Panc1 (cell line): Measurements from ENCODE around the gene CFAP20. TPM values are rescaled to one million over a fixed set of nuclear protein-coding genes. Genes with fewer than 3 reads are reported as not detected.
"Not testable (repeated sequence)": the region's sequence is repeated elsewhere in the genome, so short reads cannot be mapped to it uniquely, and the experiment has no call there.

Source experiments
- ATAC-seq: fragments of 200-7000 bp; cut with Tn5 transposase; 2 replicates; pipeline ENCODE4 v1.9.1; 2020; ENCODE audit warnings: mild to moderate bottlenecking, moderate library complexity
- BruUV-seq: library from RNA; stranded (reverse); fragments of 400-500 nt; replicated peaks from 2 replicates; lab custom pipeline; 2021; lab: Mats Ljungman, UMichigan
- CTCF ChIA-PET: fragments of 300-600 bp; sonication (Branson Sonifier 250); formaldehyde crosslinking; loops from one replicate; lab custom pipeline; 2022; ENCODE audit warnings: antibody characterized with exemption; lab: Charles Lee
- POLR2A ChIA-PET: fragments of 300-600 bp; sonication (Branson Sonifier 250); formaldehyde crosslinking; loops from one replicate; lab custom pipeline; 2022; ENCODE audit warnings: antibody characterized with exemption; lab: Charles Lee
- DNase-seq: peaks from one replicate; pipeline ENCODE4 v3.0.0-alpha.2; 2010; ENCODE audit warnings: low read depth, low spot score
- H3K27ac ChIP-seq: 2 replicates; pipeline ENCODE4 v1.5.1; 2011; ENCODE audit warnings: mild to moderate bottlenecking, low read length, inconsistent platforms
- H3K27me3 ChIP-seq: fragments of 200-500 bp; sonication (Bioruptor generic); 2 replicates; pipeline ENCODE4 v1.6.0; 2014; ENCODE audit warnings: low read length, inconsistent platforms; ENCODE audit not compliant: control insufficient read depth, insufficient read depth
- H3K36me3 ChIP-seq: fragments of 200-500 bp; sonication (Bioruptor generic); 2 replicates; pipeline ENCODE4 v1.5.1; 2014; ENCODE audit warnings: inconsistent platforms, mild to moderate bottlenecking, low read length, moderate library complexity; ENCODE audit not compliant: control insufficient read depth, insufficient read depth
- H3K4me1 ChIP-seq: 2 replicates; pipeline ENCODE4 v1.5.1; 2011; ENCODE audit warnings: inconsistent platforms, mild to moderate bottlenecking, low read length, moderate library complexity; ENCODE audit not compliant: control insufficient read depth, insufficient read depth
- H3K4me3 ChIP-seq, 2 experiments: 2 replicates each; pipeline ENCODE4 v1.5.1; 2011 to 2012; ENCODE audit warnings: low read depth in 2 of 2, low read length in 2 of 2, mild to moderate bottlenecking in 2 of 2, inconsistent platforms in 1 of 2, moderate library complexity in 1 of 2
- H3K9me3 ChIP-seq: fragments of 200-500 bp; sonication (Bioruptor generic); 2 replicates; pipeline ENCODE4 v1.5.1; 2014; ENCODE audit warnings: low read depth, mild to moderate bottlenecking, inconsistent platforms, low read length, moderate library complexity; ENCODE audit not compliant: control insufficient read depth, insufficient read depth
- POLR2AphosphoS5 ChIP-seq: IDR thresholded peaks from 2 replicates; pipeline ENCODE4 v1.6.1; 2012; ENCODE audit warnings: mild to moderate bottlenecking, low read depth, low read length, moderate library complexity
- SIN3A ChIP-seq: IDR thresholded peaks from 2 replicates; pipeline ENCODE4 v1.6.1; 2012; ENCODE audit warnings: low read depth, mild to moderate bottlenecking, low read length, moderate library complexity, borderline replicate concordance; ENCODE audit not compliant: insufficient read depth
- TCF7L2 ChIP-seq: IDR thresholded peaks from 2 replicates; pipeline ENCODE4 v1.6.1; 2011; ENCODE audit warnings: mild to moderate bottlenecking, low read depth, low read length, inconsistent platforms
- in situ Hi-C: cut with HindIII; loops from 2 replicates; pipeline ENCODE4 v1.10.0; 2016; ENCODE audit warnings: low sequenced_read_pairs, low pct_unique_long_range_greater_than_20kb
- intact Hi-C: fragments of 100-400 bp; cut with micrococcal nuclease; formaldehyde crosslinking; loops from one replicate; pipeline ENCODE4 v1.10.0; 2022; ENCODE audit not compliant: unreplicated experiment
- total RNA-seq: library from RNA; stranded (reverse); gene quantifications from one replicate; pipeline ENCODE4 v1.2.1, GENCODE V29; 2021; ENCODE audit not compliant: unreplicated experiment
- TF ChIP-seq, protein P1 (sequence below), 2 experiments: IDR thresholded peaks; 2 replicates each; pipeline ENCODE4 v1.6.1; 2011 to 2012; ENCODE audit warnings: low read depth in 2 of 2, control low read depth in 1 of 2, low read length in 1 of 2, mild to moderate bottlenecking in 1 of 2, moderate library complexity in 1 of 2; ENCODE audit not compliant: insufficient read depth in 1 of 2
- TF ChIP-seq, protein P2 (sequence below): fragments of 450-650 bp; IDR thresholded peaks from 2 replicates; pipeline ENCODE4 v1.5.1; 2017; ENCODE audit warnings: mild to moderate bottlenecking

The CFAP20 gene
- total RNA-seq, 1 experiment from 2014 or later: 25.9 TPM

DNA sequence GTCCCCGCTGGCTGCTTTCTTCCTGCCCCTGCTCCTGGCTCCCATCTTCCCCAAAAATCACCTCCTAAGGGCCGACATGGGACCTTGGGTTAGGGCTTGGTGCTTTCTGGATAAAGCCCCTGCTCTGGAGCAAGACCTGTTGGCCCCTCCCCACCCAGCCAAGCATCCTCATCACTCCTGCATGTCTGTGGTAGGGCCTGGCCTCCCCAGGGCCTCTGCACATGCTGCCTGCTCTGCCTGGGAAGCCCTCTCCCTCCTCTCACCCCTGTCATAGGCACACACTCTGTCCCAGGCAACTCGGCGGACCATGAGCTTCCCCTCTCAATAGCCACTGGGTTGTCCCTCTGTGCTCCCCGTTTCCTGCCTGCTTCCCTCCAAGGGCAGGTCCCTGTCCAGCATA, 35.2 kb downstream of the CFAP20 start:
- ATAC-seq (no peak), DNase-seq (no peak)
- ChIA-PET POLR2A (no interaction called here), CTCF (no interaction called here)
- TF ChIP-seq TCF7L2: no peak
- no peak for TF ChIP-seq POLR2AphosphoS5
- TF ChIP-seq, protein P1, sequence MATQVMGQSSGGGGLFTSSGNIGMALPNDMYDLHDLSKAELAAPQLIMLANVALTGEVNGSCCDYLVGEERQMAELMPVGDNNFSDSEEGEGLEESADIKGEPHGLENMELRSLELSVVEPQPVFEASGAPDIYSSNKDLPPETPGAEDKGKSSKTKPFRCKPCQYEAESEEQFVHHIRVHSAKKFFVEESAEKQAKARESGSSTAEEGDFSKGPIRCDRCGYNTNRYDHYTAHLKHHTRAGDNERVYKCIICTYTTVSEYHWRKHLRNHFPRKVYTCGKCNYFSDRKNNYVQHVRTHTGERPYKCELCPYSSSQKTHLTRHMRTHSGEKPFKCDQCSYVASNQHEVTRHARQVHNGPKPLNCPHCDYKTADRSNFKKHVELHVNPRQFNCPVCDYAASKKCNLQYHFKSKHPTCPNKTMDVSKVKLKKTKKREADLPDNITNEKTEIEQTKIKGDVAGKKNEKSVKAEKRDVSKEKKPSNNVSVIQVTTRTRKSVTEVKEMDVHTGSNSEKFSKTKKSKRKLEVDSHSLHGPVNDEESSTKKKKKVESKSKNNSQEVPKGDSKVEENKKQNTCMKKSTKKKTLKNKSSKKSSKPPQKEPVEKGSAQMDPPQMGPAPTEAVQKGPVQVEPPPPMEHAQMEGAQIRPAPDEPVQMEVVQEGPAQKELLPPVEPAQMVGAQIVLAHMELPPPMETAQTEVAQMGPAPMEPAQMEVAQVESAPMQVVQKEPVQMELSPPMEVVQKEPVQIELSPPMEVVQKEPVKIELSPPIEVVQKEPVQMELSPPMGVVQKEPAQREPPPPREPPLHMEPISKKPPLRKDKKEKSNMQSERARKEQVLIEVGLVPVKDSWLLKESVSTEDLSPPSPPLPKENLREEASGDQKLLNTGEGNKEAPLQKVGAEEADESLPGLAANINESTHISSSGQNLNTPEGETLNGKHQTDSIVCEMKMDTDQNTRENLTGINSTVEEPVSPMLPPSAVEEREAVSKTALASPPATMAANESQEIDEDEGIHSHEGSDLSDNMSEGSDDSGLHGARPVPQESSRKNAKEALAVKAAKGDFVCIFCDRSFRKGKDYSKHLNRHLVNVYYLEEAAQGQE (IDR thresholded peaks at IDR 0.05; ENCODE audit: insufficient read depth in 1 of 2, low read depth in 2 of 2, low read length in 1 of 2): no peak
- TF ChIP-seq SIN3A: no peak
- TF ChIP-seq, protein P2, sequence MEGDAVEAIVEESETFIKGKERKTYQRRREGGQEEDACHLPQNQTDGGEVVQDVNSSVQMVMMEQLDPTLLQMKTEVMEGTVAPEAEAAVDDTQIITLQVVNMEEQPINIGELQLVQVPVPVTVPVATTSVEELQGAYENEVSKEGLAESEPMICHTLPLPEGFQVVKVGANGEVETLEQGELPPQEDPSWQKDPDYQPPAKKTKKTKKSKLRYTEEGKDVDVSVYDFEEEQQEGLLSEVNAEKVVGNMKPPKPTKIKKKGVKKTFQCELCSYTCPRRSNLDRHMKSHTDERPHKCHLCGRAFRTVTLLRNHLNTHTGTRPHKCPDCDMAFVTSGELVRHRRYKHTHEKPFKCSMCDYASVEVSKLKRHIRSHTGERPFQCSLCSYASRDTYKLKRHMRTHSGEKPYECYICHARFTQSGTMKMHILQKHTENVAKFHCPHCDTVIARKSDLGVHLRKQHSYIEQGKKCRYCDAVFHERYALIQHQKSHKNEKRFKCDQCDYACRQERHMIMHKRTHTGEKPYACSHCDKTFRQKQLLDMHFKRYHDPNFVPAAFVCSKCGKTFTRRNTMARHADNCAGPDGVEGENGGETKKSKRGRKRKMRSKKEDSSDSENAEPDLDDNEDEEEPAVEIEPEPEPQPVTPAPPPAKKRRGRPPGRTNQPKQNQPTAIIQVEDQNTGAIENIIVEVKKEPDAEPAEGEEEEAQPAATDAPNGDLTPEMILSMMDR: no peak
- intact Hi-C loops: no loop called here
- Histone ChIP-seq H3K27me3 (no peaks in the 10 kb centered on the region), H3K4me3 (no peak overlapping the region), H3K36me3 (no peaks in the 10 kb centered on the region), H3K4me1 (no peaks in the 10 kb centered on the region), H3K9me3 (no peaks in the 10 kb centered on the region), H3K27ac (no peak overlapping the region)
- BruUV-seq: no TSS peak
- in situ Hi-C loops: no loop called here

DNA sequence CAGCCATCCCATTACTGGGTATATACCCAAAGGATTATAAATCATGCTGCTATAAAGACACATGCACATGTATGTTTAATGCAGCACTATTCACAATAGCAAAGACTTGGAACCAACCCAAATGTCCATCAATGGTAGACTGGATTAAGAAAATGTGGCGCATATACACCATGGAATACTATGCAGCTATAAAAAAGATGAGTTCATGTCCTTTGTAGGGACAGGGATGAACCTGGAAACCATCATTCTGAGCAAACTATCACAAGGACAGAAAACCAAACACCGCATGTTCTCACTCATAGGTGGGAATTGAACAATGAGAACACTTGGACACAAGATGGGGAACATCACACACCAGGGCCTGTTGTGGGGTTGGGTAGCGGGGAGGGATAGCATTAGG, 38.8 kb downstream of the CFAP20 start:
- H3K36me3 ChIP-seq, DNase-seq, ATAC-seq, H3K9me3 ChIP-seq, in situ Hi-C loops, H3K4me3 ChIP-seq, intact Hi-C loops, H3K27ac ChIP-seq, CTCF ChIA-PET, H3K4me1 ChIP-seq, BruUV-seq, H3K27me3 ChIP-seq, POLR2A ChIA-PET: not testable (repeated sequence)

DNA sequence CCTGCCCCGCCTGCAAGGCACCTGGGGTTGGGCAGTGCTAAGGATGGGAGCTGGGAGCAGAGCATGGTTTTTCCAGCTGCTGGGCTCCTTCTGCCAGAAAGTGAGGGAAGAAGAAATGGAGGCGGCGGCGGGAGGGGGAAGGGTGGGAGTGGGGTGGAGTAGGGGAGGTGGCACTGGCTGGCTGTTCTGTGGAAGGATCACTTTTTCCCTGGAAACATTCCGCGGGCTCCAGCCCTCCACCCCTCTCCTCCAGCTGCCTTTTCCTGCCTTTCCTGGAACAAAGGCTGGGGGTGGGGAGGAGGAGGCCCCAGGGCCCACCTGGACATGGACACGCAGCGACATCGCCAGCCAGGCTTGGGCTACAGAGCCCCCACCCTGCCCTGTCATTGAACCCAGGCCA, 41.1 kb downstream of the CFAP20 start:
- BruUV-seq: no TSS peak
- no peak overlapping the region for H3K4me3 ChIP-seq
- in situ Hi-C loops (no loop called here), intact Hi-C loops (no loop called here)
- no peaks in the 10 kb centered on the region for H3K27me3 ChIP-seq
- DNase-seq: no peak
- CTCF ChIA-PET: no interaction called here
- ATAC-seq: no peak
- POLR2A ChIA-PET: no interaction called here
- no peak overlapping the region for H3K27ac ChIP-seq
- no peaks in the 10 kb centered on the region for H3K36me3 ChIP-seq
- no peak for TF ChIP-seq TCF7L2
- no peak for TF ChIP-seq SIN3A
- TF ChIP-seq, protein P2: no peak
- TF ChIP-seq, protein P1 (IDR thresholded peaks at IDR 0.05; ENCODE audit: insufficient read depth in 1 of 2, low read depth in 2 of 2, low read length in 1 of 2): no peak
- TF ChIP-seq POLR2AphosphoS5: no peak
- H3K9me3 ChIP-seq: no peaks in the 10 kb centered on the region
- H3K4me1 ChIP-seq: no peaks in the 10 kb centered on the region
